K562 (cell line): ENCODE measurements around the gene NPM3. TPM values are rescaled to one million over a fixed set of nuclear protein-coding genes. Genes with fewer than 3 reads are reported as not detected.

Experiments
- CBFA2T3 ChIP-seq: fragments of 450-650 bp; IDR thresholded peaks from 2 replicates; pipeline ENCODE4 v1.6.1; 2017
- LARP7 ChIP-seq: fragments of 450-650 bp; IDR thresholded peaks from 2 replicates; pipeline ENCODE4 v1.6.1; 2016
- LEF1 ChIP-seq: fragments of 450-650 bp; IDR thresholded peaks from 2 replicates; pipeline ENCODE4 v1.6.1; 2016; ENCODE audit warnings: mild to moderate bottlenecking
- NCOR1 ChIP-seq: fragments of 450-650 bp; IDR thresholded peaks from 2 replicates; pipeline ENCODE4 v1.6.1; 2016; ENCODE audit warnings: mild to moderate bottlenecking, moderate library complexity
- SOX6 ChIP-seq: fragments of 450-650 bp; IDR thresholded peaks from 2 replicates; pipeline ENCODE4 v1.6.1; 2014; ENCODE audit warnings: mild to moderate bottlenecking
- TAL1 ChIP-seq: fragments of 450-650 bp; IDR thresholded peaks from 2 replicates; pipeline ENCODE4 v1.6.1; 2016; ENCODE audit warnings: mild to moderate bottlenecking
- TCF3 ChIP-seq: sonication (generic); formaldehyde crosslinking; IDR thresholded peaks from 2 replicates; pipeline ENCODE4 v1.4.0; 2020; ENCODE audit warnings: mild to moderate bottlenecking, missing genetic modification reagents
- ZNF239 ChIP-seq: fragments of 250-450 bp; sonication (Bioruptor Pico); IDR thresholded peaks from 2 replicates; pipeline ENCODE4 v1.4.0; 2020; ENCODE audit warnings: mild to moderate bottlenecking
- ZNF766 ChIP-seq: fragments of 200-800 bp; sonication (Bioruptor generic); conservative IDR thresholded peaks from 2 replicates; pipeline ENCODE4 v1.6.1; 2016; ENCODE audit warnings: missing genetic modification characterization, missing compliant biosample characterization
- polyA plus RNA-seq, 8 experiments: library from polyadenylated mRNA; depleted of rRNA in 4 of 8; stranded (reverse) in 5 of 8; unstranded in 3 of 8; fragments of >200 nt; fragmentation: Nextera tagmentation in 2 of 8; fragmentation: Illumina TruSeq in 1 of 8; extraction: Ambion mirVana in 2 of 8; extraction: Trizol in 1 of 8; gene quantifications; 2 replicates each; pipeline versions ENCODE4 v1.2.1 to v1.2.3, GENCODE V29; 2011 to 2014; ENCODE audit warnings: inconsistent platforms in 1 of 8, missing spikeins in 1 of 8
- total RNA-seq, 7 experiments: library from RNA; depleted of rRNA in 6 of 7; stranded (reverse); fragments of >200 nt in 6 of 7; fragmentation: Illumina TruSeq in 2 of 7; extraction: Trizol in 2 of 7; gene quantifications; 2 replicates each; pipeline versions ENCODE4 v1.2.1 to v1.2.3, GENCODE V29; 2011 to 2021; ENCODE audit warnings: low replicate concordance in 1 of 7
- TF ChIP-seq, protein P1 (sequence below): fragments of 450-650 bp; IDR thresholded peaks from 2 replicates; pipeline ENCODE4 v1.6.1; 2017; ENCODE audit warnings: antibody characterized with exemption, mild to moderate bottlenecking
- TF ChIP-seq, protein P2 (sequence below): sonication (generic); formaldehyde crosslinking; IDR thresholded peaks from 2 replicates; pipeline ENCODE4 v1.8.0; 2022; ENCODE audit warnings: mild to moderate bottlenecking, missing genetic modification reagents
- TF ChIP-seq, protein P3 (sequence below): fragments of 200-800 bp; sonication (Bioruptor generic); IDR thresholded peaks from 2 replicates; pipeline ENCODE4 v1.6.1; 2017; ENCODE audit warnings: missing genetic modification characterization, missing compliant biosample characterization
- TF ChIP-seq, protein P4 (sequence below): sonication (generic); formaldehyde crosslinking; IDR thresholded peaks from 2 replicates; pipeline ENCODE4 v1.8.0; 2022; ENCODE audit warnings: missing genetic modification reagents, mild to moderate bottlenecking, moderate library complexity, borderline replicate concordance
- TF ChIP-seq, protein P5 (sequence below): sonication (generic); IDR thresholded peaks from 2 replicates; pipeline ENCODE4 v1.6.1; 2016

The NPM3 gene
- total and polyA plus RNA-seq, 9 of the 15 experiments (the other 6 are each of a cell fraction or from before 2014, with no cell fraction given) = 15.2 to 239 (median 114) TPM

DNA sequence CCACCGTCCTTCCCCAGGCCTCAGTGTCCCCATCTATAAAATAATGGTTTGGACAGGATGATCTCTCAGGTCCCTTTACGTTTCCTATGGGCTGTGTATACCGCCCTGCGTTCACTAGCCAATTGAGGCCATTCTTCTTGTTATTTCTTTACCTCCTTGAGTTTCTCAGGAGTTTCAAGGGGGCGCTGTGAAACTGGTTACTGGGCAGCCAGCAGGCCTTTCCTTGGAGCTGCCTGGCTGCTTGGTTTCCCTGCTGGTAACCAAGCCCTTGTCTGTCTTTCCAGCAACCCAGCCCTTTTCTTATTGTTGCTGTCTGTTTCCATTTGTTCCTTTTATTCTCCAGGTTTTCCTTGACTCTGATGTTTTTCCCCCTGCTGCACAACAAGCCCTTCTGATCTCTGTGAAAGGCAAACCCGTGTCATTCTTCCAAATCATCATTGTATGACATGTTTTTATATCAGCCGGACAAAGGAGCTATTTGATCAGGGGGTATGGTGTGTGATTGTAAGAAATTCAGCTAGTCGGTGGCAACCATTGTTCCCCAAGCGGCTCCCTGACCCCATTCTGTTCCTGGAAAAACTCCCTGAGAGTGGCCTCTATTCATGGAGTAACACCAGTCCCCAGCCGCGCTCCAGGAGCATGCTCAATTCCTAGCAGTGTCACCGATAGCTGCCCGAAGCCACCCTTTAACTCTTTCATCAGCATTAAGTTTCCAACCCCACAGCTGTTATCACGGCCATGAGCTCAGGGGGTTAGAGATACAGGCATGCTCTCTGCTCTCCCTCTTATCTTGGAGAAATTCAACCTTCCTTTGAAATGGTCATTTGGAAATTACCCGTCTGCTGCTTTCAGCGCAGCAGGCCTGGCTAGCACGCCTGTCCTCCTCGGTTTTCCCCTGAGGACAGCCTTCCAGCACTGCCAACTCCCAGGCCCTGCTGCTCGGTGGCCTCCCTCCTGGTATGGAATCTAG is 33.9 kb downstream of the NPM3 start (continued):
- TF ChIP-seq, protein P1, sequence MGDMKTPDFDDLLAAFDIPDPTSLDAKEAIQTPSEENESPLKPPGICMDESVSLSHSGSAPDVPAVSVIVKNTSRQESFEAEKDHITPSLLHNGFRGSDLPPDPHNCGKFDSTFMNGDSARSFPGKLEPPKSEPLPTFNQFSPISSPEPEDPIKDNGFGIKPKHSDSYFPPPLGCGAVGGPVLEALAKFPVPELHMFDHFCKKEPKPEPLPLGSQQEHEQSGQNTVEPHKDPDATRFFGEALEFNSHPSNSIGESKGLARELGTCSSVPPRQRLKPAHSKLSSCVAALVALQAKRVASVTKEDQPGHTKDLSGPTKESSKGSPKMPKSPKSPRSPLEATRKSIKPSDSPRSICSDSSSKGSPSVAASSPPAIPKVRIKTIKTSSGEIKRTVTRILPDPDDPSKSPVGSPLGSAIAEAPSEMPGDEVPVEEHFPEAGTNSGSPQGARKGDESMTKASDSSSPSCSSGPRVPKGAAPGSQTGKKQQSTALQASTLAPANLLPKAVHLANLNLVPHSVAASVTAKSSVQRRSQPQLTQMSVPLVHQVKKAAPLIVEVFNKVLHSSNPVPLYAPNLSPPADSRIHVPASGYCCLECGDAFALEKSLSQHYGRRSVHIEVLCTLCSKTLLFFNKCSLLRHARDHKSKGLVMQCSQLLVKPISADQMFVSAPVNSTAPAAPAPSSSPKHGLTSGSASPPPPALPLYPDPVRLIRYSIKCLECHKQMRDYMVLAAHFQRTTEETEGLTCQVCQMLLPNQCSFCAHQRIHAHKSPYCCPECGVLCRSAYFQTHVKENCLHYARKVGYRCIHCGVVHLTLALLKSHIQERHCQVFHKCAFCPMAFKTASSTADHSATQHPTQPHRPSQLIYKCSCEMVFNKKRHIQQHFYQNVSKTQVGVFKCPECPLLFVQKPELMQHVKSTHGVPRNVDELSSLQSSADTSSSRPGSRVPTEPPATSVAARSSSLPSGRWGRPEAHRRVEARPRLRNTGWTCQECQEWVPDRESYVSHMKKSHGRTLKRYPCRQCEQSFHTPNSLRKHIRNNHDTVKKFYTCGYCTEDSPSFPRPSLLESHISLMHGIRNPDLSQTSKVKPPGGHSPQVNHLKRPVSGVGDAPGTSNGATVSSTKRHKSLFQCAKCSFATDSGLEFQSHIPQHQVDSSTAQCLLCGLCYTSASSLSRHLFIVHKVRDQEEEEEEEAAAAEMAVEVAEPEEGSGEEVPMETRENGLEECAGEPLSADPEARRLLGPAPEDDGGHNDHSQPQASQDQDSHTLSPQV = peak; percentile 64; the same call in 1 of the 2 replicates
- TF ChIP-seq, protein P2, sequence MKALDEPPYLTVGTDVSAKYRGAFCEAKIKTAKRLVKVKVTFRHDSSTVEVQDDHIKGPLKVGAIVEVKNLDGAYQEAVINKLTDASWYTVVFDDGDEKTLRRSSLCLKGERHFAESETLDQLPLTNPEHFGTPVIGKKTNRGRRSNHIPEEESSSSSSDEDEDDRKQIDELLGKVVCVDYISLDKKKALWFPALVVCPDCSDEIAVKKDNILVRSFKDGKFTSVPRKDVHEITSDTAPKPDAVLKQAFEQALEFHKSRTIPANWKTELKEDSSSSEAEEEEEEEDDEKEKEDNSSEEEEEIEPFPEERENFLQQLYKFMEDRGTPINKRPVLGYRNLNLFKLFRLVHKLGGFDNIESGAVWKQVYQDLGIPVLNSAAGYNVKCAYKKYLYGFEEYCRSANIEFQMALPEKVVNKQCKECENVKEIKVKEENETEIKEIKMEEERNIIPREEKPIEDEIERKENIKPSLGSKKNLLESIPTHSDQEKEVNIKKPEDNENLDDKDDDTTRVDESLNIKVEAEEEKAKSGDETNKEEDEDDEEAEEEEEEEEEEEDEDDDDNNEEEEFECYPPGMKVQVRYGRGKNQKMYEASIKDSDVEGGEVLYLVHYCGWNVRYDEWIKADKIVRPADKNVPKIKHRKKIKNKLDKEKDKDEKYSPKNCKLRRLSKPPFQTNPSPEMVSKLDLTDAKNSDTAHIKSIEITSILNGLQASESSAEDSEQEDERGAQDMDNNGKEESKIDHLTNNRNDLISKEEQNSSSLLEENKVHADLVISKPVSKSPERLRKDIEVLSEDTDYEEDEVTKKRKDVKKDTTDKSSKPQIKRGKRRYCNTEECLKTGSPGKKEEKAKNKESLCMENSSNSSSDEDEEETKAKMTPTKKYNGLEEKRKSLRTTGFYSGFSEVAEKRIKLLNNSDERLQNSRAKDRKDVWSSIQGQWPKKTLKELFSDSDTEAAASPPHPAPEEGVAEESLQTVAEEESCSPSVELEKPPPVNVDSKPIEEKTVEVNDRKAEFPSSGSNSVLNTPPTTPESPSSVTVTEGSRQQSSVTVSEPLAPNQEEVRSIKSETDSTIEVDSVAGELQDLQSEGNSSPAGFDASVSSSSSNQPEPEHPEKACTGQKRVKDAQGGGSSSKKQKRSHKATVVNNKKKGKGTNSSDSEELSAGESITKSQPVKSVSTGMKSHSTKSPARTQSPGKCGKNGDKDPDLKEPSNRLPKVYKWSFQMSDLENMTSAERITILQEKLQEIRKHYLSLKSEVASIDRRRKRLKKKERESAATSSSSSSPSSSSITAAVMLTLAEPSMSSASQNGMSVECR = 0 out of 2 replicates have a peak, but pooled peaks have one; percentile 25
- TF ChIP-seq ZNF239 (CRISPR knock-in tag) (peak; percentile 28; the same call in 1 of the 2 replicates), LEF1 (0 out of 2 replicates have a peak, but pooled peaks have one; percentile 44), ZNF766 (CRISPR knock-in tag) (0 out of 2 replicates have a peak, but pooled peaks have one; percentile 55), CBFA2T3 (peak; percentile 77), SOX6 (no peak), TAL1 (peak; percentile 23; the same call in 1 of the 2 replicates), LARP7 (no peak), NCOR1 (peak; percentile 34; the same call in 1 of the 2 replicates), TCF3 (peak; percentile 69)
- TF ChIP-seq, protein P3, sequence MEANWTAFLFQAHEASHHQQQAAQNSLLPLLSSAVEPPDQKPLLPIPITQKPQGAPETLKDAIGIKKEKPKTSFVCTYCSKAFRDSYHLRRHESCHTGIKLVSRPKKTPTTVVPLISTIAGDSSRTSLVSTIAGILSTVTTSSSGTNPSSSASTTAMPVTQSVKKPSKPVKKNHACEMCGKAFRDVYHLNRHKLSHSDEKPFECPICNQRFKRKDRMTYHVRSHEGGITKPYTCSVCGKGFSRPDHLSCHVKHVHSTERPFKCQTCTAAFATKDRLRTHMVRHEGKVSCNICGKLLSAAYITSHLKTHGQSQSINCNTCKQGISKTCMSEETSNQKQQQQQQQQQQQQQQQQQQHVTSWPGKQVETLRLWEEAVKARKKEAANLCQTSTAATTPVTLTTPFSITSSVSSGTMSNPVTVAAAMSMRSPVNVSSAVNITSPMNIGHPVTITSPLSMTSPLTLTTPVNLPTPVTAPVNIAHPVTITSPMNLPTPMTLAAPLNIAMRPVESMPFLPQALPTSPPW (CRISPR knock-in tag) = 0 out of 2 replicates have a peak, but pooled peaks have one; percentile 18
- TF ChIP-seq, protein P4, sequence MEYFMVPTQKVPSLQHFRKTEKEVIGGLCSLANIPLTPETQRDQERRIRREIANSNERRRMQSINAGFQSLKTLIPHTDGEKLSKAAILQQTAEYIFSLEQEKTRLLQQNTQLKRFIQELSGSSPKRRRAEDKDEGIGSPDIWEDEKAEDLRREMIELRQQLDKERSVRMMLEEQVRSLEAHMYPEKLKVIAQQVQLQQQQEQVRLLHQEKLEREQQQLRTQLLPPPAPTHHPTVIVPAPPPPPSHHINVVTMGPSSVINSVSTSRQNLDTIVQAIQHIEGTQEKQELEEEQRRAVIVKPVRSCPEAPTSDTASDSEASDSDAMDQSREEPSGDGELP (CRISPR knock-in tag) = peak; percentile 90
- TF ChIP-seq, protein P5, sequence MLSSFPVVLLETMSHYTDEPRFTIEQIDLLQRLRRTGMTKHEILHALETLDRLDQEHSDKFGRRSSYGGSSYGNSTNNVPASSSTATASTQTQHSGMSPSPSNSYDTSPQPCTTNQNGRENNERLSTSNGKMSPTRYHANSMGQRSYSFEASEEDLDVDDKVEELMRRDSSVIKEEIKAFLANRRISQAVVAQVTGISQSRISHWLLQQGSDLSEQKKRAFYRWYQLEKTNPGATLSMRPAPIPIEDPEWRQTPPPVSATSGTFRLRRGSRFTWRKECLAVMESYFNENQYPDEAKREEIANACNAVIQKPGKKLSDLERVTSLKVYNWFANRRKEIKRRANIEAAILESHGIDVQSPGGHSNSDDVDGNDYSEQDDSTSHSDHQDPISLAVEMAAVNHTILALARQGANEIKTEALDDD = peak; percentile 55; the same call in 1 of the 2 replicates
